Heart left ventricle (tissue), 13 donors: ENCODE data around the gene NDUFA1.

Experiments
- POLR2A ChIP-seq, 2 donors: fragments of 450-650 bp; IDR thresholded peaks; one replicate each; pipeline ENCODE4 v1.6.1; 2017; ENCODE audit warnings: antibody characterized with exemption in 2 of 2, mild to moderate bottlenecking in 2 of 2, moderate library complexity in 2 of 2
- TF ChIP-seq, protein P1 (sequence below), 12 donors: fragments of 200-600 bp; sonication (generic) in 4 of 12; IDR thresholded peaks; one replicate each; pipeline versions ENCODE4 v1.5.0 to v1.8.0; 2018 to 2022; ENCODE audit warnings: antibody characterized with exemption in 12 of 12, mild to moderate bottlenecking in 5 of 12
- donor health status: ischemic (EF 13 %, LVEDD 7.1; RV severe dilation, severe dysfunction).
- donor health status: DM: no; HTN: yes; CAD: no.
- donor health status: DM: no; HTN: no; CAD: no.
- donor health status: ischemic (EF 25% LVEDD 6.9; RV normal size, moderate dysfunction).
- donor health status: ischemic (EF 25% LVEDD 5.7; RV mildly dilated, moderate dysfunction).
- donor health status: ischemic (EF 35%, LVEDD 5.7; RV mildly dilated, moderate dysfunction).
- donor health status: nonischemic (EF 11% LVEDD 7.7; RV severe dilation, severe dysfunction).
- donor health status: DM: yes; HTN: yes; CAD: no.
- donor health status: PGD.
- donor health status: ischemic (EF 29% LVEDD 5.4; RV normal size, mild dysfunction).
- donor health status: nonischemic (EF 23%, LVEDD 6.1; RV moderate dilation, normal function).

DNA sequence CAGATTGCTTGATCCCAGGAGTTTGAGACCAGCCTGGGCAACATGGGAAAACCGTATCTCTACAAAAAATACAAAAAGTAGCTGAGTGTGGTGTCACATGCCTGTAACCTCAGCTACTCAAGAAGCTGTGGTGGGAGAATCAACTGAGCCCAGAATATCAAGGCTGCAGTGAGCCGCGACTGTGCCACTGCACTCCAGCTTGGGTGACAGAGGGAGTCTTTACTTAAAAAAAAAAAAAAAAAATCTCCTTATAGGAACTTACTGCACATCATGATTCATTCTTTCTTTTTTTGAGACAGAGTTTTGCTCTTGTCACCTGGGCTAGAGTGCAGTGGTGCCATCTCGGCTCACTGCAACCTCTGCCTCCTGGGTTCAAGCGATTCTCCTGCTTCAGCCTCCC, 43.2 kb upstream of the NDUFA1 start:
- TF ChIP-seq, protein P1, sequence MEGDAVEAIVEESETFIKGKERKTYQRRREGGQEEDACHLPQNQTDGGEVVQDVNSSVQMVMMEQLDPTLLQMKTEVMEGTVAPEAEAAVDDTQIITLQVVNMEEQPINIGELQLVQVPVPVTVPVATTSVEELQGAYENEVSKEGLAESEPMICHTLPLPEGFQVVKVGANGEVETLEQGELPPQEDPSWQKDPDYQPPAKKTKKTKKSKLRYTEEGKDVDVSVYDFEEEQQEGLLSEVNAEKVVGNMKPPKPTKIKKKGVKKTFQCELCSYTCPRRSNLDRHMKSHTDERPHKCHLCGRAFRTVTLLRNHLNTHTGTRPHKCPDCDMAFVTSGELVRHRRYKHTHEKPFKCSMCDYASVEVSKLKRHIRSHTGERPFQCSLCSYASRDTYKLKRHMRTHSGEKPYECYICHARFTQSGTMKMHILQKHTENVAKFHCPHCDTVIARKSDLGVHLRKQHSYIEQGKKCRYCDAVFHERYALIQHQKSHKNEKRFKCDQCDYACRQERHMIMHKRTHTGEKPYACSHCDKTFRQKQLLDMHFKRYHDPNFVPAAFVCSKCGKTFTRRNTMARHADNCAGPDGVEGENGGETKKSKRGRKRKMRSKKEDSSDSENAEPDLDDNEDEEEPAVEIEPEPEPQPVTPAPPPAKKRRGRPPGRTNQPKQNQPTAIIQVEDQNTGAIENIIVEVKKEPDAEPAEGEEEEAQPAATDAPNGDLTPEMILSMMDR (IDR thresholded peaks at IDR 0.05): no peak
- TF ChIP-seq POLR2A (IDR thresholded peaks at IDR 0.05): no peak
